HCEC 1CT (cell line): ENCODE measurements around the gene ASPHD1.
"Not testable (repeated sequence)": the region's sequence is repeated elsewhere in the genome, so short reads cannot be mapped to it uniquely, and the experiment has no call there.

ENCODE experiments used
- DNase-seq: peaks from one replicate; pipeline ENCODE4 v3.0.0-alpha.2; 2017

The ASPHD1 gene

DNA sequence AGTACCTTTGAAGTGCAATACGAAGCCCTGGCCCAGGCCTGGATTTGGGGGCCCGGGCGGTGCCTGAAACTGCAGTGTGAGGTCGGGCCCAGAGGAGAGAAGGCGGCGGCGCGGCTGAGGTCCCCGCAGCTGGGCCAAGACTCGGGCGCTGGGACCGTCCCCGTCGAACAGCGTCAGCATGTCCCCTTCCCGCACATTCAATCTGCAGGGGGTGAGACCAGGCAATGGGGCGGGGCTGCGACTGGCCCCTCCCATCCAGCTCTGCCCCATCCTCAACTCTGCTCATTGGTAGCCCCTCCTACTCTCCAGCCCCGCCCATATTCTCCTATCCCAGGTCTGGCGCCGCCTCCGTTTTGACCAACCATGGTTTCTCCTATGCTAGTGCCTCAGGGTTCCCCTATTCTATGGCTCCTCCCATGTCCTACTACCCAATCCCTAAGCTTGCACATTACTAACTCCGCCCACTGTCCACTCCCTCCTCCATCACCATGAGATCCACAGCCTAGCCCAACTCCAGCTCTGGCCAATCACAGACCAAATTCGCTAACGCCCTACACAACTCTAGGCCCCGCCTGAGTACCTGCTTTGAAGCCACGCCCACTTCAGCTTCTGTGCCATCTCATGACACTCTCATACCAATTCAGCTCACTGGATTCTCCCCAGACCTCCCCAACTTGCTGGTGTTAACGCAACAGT lies 22.9 kb upstream of the ASPHD1 start:
- peak; percentile 27 for DNase-seq

DNA sequence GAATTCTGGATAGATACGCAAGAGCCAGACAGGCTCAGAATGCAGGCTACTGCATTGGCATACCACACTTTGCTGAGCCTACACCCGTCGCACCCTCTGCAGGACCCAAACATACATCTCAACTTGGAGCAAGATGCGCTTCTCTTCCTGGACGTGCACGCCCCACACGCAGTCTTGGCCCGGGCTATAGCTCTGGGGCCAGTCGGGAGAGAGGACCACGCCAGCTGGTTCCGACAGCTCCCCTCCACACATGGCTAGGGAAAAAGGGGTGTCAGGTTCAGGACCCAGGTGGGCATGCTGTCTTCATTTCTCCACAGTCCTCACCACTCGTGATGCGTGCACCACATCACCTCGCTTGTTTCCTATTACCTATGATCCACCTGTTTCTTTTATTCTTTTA lies 22.1 kb upstream of the ASPHD1 start:
- DNase-seq = no peak

- no peak for DNase-seq
These were observed 19.2 kb upstream of the ASPHD1 start for GRCh38 chr16:29881050-29881449.

GRCh38 chr16:29883987-29884386 lies 16.3 kb upstream of the ASPHD1 start:
- no peak for DNase-seq

DNA sequence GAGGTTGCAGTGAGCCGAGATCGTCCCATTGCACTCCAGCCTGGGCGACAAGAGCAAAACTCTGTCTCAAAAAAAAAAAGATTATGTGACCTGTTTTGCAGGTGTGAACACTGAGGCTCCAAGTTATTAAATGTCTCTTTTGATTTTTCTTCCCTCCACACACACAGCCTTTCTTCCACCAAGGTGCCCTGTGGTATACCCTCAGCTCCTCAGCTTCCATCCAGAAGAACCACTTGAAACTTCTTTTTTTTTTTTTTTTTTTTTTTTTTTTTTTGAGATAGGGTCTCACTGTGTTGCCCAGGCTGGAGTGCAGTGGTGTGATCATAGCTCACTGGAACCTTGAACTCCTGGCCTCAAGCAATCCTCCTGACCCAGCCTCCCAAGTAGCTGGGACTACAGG lies 10.9 kb upstream of the ASPHD1 start:
- DNase-seq = not testable (repeated sequence)

- DNase-seq = no peak
These were observed 8.5 kb upstream of the ASPHD1 start for GRCh38 chr16:29891525-29892457.

- DNase-seq = no peak
These were observed 7.9 kb upstream of the ASPHD1 start for GRCh38 chr16:29892458-29892813.

DNA sequence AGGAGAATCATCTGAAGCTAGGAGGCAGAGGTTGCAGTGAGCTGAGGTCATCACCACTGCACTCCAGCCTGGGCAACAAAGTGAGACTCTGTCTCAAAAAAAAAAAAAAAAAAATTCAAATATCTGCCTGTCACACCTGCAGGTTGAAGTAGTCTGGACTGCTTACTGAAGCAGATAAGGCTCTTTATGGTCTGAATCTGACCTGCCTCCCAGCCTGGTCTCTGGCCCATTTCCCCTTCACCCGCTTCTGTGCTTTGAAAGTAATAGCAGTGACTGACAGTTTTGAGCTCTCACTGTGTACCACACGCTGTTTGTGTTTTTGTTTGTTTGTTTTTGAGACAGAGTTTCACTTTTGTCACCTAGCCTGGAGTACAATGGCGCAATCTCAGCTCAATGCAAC lies 6.7 kb upstream of the ASPHD1 start:
- no peak for DNase-seq

GRCh38 chr16:29894352-29894751 lies 5.9 kb upstream of the ASPHD1 start:
- DNase-seq = no peak

- DNase-seq = no peak
These were observed 3.4 kb upstream of the ASPHD1 start for GRCh38 chr16:29896841-29897240.

DNA sequence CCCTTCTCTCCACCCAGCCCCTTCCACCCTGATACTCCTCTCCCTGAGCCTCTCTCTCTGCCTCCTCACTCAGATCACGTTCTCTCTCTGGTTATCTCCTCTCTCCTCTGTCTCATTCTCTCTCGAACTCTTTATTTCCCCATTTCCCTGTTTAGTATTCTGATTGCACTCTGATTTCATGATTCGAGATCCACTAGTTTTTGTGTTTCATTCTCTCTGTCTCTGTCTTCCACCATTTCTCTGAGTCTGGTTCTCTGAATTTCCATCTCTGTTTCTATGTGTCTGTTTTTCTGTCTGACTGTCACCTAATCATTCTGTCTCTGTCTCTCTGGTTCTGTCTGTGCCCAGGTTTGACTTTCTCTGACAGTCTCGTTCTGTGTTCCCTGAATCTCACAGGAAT lies 3.0 kb upstream of the ASPHD1 start:
- DNase-seq = no peak

- DNase-seq = no peak
These were observed 2.0 kb upstream of the ASPHD1 start for GRCh38 chr16:29898135-29898803.

GRCh38 chr16:29898804-29899515 lies 1.3 kb upstream of the ASPHD1 start:
- no peak for DNase-seq

DNA sequence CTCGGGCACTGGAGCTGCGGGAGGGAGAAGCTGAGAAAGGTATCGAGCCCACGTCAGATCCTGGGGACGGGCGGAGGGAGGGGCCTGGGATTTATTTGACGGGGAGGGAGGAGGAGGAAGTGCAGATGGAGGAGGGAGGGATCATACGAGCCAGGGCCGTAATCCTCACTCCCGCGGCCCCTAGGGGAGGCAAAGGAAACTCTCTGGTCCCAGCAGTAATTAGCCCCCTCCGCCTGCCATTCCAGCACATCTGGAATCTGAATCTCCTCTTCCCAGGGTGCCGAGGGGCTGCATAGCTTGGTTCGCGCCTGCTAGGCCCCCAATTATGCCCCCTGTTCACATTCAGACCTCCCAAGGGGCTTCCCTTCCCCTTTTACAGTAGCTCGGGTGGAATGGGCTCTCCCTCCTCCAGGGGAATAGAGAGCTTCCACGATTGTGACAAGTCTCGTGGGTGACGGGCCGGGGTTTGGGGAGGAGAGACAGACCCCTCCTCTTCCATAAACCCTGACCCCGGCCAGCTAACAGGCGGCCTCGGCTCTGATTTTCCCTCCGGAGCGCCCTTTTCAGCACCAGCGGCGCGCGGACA lies 679 bp upstream of the ASPHD1 start, which contains the start of gene SEZ6L2:
Gene SEZ6L2, minus strand, starts transcription at position 35 of the 586 bp plus-strand sequence. CDS start 531 bp downstream, outside the sequence.
- DNase-seq = peak; percentile 80

GRCh38 chr16:29900888-29901606 lies 759 bp downstream of the ASPHD1 start:
- no peak for DNase-seq

- no peak for DNase-seq
These were observed 1.3 kb downstream of the ASPHD1 start for GRCh38 chr16:29901607-29901945.

- DNase-seq = no peak
These were observed 3.3 kb downstream of the ASPHD1 start for GRCh38 chr16:29903590-29903989.

GRCh38 chr16:29904947-29905346 lies 4.7 kb downstream of the ASPHD1 start:
- DNase-seq = no peak

DNA sequence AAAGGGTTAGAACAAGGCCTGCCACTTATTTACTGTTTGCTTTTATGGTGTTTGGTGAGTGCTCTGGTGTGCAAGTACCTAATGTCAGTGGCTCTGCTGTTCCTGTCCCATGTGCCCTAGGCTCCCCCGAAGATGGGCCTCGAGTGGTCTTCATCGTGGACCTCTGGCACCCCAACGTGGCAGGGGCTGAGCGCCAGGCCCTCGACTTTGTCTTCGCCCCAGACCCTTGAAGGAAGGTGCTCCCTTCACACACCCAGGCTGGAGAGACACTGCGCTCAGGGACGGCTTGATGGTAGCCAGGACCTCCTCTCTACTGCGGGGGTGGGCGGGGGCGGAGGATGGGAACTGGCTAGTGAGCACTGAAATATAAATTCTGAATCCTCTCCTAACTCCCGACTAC lies 5.4 kb downstream of the ASPHD1 start:
- no peak for DNase-seq

GRCh38 chr16:29906520-29907244 lies 6.4 kb downstream of the ASPHD1 start:
- DNase-seq = no peak

DNA sequence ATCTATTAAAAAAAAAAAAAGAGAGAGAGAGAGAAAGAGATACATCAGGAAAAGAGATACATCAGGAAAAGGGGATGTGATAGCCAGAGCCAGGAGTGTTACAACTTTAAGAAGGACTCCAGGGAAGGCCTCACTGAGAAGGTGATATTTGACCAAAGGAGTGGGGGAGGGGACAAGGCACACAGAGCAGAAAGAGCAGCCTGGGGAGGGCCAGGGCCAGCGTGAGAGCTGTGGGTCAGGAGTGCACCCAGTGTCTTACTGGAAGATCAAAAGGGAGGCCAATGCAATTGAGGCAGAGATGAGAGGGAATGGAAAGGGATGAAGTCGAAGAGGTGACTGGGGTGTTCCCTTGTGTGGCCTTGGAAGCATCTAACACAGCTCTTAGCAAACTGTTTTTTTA lies 7.7 kb downstream of the ASPHD1 start:
- no peak for DNase-seq
